Measurements from ENCODE around the gene FAM169A. TPM values are rescaled to one million over a fixed set of nuclear protein-coding genes. Genes with fewer than 3 reads are reported as not detected.

FAM169A gene
- total RNA-seq, 3 donors from 2014 or later = 2.7 to 4.1 (median 2.9) TPM

DNA sequence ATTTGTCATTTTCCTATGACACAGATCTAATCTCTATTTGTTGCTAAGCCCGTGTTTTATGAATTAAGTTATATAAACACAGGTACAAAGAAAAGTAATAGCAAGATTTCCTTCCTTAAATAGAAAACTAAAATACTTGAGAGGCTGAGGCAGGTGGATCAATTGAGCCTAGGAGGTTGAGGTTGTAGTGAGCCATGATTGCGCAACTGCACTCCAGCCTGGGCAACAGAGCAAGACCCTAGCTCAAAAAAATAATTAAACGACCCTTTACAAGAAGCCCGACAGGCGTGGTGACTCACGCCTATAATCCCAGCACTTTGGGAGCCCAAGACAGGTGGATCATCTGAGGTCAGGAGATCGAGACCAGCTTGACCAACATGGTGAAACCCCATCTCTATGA lies 36.8 kb downstream of the FAM169A start:
- Histone ChIP-seq H3K4me1 (ENCODE audit: low read depth) (peaks cover 7% of the 10 kb centered on the region), H3K9me3 (no peaks in the 10 kb centered on the region), H3K36me3 (ENCODE audit: low read depth) (no peaks in the 10 kb centered on the region), H3K4me3 (no peak overlapping the region)
- intact Hi-C loops (cut with DNase I, micrococcal nuclease) = no loop called here
- TF ChIP-seq, protein P1, sequence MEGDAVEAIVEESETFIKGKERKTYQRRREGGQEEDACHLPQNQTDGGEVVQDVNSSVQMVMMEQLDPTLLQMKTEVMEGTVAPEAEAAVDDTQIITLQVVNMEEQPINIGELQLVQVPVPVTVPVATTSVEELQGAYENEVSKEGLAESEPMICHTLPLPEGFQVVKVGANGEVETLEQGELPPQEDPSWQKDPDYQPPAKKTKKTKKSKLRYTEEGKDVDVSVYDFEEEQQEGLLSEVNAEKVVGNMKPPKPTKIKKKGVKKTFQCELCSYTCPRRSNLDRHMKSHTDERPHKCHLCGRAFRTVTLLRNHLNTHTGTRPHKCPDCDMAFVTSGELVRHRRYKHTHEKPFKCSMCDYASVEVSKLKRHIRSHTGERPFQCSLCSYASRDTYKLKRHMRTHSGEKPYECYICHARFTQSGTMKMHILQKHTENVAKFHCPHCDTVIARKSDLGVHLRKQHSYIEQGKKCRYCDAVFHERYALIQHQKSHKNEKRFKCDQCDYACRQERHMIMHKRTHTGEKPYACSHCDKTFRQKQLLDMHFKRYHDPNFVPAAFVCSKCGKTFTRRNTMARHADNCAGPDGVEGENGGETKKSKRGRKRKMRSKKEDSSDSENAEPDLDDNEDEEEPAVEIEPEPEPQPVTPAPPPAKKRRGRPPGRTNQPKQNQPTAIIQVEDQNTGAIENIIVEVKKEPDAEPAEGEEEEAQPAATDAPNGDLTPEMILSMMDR (IDR thresholded peaks at IDR 0.05) = no peak
- ATAC-seq (no peak), DNase-seq (no peak)

DNA sequence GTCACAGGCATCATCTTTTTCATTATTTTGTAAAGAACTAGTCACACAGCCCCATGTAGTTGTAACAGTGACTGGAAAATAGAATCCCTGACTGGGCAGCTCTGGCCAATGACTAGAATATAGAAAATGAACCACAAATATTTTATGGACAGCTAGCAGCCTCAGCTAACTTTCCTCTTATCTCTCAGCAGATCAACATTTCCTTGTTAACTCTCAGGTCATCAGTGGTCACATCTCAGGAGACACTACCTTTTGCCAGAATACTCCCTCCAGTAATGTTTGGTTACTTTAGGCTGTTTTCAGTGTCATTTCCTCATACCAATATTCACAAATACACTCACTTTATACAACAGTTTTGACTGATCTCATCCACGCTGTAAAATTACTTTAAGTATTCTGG lies 43.9 kb downstream of the FAM169A start:
- Histone ChIP-seq H3K9me3 (no peaks in the 10 kb centered on the region), H3K4me1 (ENCODE audit: low read depth) (no peaks in the 10 kb centered on the region), H3K36me3 (ENCODE audit: low read depth) (no peaks in the 10 kb centered on the region), H3K4me3 (no peak overlapping the region)
- intact Hi-C loops (cut with DNase I, micrococcal nuclease) = no loop called here
- TF ChIP-seq, protein P1 (IDR thresholded peaks at IDR 0.05) = no peak
- no peak for DNase-seq
- ATAC-seq = no peak

DNA sequence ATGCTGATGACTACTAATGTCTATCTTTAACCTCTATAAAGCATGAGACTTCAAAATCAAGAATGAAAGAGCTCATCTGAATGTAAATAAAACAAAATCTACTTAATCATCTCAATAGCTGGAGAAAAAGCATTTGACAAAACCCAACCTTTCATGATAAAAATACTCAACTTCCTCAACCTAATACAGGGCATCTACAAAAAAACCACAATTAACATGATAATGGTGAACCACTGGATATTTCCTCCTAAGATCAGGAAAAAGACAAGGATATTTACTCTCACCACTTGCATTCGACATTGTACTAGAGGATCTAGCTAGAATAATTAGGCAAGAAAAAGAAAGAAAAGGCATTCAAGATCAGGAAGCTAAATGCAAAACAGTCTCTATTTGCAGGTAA lies 49.3 kb downstream of the FAM169A start:
- DNase-seq (no peak), ATAC-seq (no peak)
- H3K9me3 ChIP-seq = no peaks in the 10 kb centered on the region
- no peaks in the 10 kb centered on the region for H3K4me1 ChIP-seq (ENCODE audit: low read depth)
- intact Hi-C loops (cut with DNase I, micrococcal nuclease) = no loop called here
- TF ChIP-seq, protein P1 (IDR thresholded peaks at IDR 0.05) = no peak
- H3K36me3 ChIP-seq (ENCODE audit: low read depth) = no peaks in the 10 kb centered on the region
- H3K4me3 ChIP-seq = no peak overlapping the region

DNA sequence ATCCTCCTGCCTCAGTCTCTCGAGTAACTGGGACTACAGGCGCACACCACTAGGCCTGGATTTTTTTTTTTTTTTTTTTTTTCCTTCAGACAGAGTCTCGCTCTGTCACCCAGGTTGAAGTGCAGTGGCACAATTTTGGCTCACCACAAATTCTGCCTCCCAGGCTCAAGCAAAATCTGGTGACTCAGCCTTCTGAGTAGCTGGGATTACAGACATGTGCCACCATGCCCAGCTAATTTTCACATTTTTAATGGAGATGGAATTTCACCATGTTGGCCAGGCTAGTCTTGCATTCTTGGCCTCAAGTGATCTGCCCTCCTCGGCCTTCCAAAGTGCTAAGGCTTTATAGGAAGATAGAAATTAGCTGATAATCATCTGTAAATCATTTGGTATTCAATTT lies 55.3 kb downstream of the FAM169A start:
- H3K4me3 ChIP-seq = no peak overlapping the region
- H3K36me3 ChIP-seq (ENCODE audit: low read depth) = no peaks in the 10 kb centered on the region
- DNase-seq (no peak), ATAC-seq (no peak)
- no peaks in the 10 kb centered on the region for H3K4me1 ChIP-seq (ENCODE audit: low read depth)
- TF ChIP-seq, protein P1 (IDR thresholded peaks at IDR 0.05) = no peak
- no peaks in the 10 kb centered on the region for H3K9me3 ChIP-seq
- intact Hi-C loops (cut with DNase I, micrococcal nuclease) = no loop called here

DNA sequence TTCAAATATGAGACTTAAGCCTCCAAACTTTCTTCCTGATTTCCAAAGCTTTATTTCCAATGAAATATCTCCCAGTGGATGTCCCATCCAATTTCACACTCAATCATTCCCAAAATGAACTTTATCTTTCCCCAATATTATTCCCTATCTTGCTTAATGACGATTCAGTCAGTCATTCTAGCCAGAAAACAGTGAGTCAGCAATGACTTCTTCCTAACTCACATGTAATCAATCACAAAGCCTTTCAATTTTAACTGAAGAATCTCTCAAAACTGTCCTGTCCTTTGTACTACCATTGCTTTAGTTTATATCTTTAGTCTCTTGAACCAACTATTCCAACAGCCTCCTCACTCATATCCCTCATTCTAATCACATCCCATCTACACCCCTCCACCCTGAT lies 64.2 kb downstream of the FAM169A start:
- TF ChIP-seq, protein P1 (IDR thresholded peaks at IDR 0.05) = no peak
- H3K4me3 ChIP-seq = no peak overlapping the region
- H3K9me3 ChIP-seq = no peaks in the 10 kb centered on the region
- no peaks in the 10 kb centered on the region for H3K36me3 ChIP-seq (ENCODE audit: low read depth)
- intact Hi-C loops (cut with DNase I, micrococcal nuclease) = no loop called here
- no peak for DNase-seq
- no peaks in the 10 kb centered on the region for H3K4me1 ChIP-seq (ENCODE audit: low read depth)
- ATAC-seq = no peak

DNA sequence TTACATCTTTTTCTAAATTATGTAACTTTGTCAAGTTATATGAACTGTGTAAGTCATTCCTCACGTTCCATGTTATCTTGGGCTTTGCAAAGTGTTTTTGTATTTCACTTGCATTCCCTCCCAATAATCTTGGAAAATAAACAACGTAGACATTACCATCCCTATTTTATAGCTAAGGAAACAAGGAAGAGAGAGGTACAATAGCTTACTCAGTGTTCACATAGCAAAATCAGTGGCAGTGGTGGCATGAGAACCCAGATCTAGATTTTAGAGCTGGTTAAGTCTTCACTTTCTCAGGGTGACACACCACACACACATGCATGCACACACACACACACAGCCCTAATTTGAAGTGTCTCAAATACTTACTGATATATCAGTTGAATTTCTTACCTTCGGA lies 65.0 kb downstream of the FAM169A start:
- TF ChIP-seq, protein P1 (IDR thresholded peaks at IDR 0.05) = no peak
- Histone ChIP-seq H3K36me3 (ENCODE audit: low read depth) (no peaks in the 10 kb centered on the region), H3K4me1 (ENCODE audit: low read depth) (no peaks in the 10 kb centered on the region), H3K9me3 (no peaks in the 10 kb centered on the region), H3K4me3 (no peak overlapping the region)
- ATAC-seq (peak; percentile 55), DNase-seq (no peak)
- intact Hi-C loops (cut with DNase I, micrococcal nuclease) = no loop called here
